Endothelial cell of umbilical vein (primary cell): Measurements from ENCODE around the gene CARD8. TPM values are rescaled to one million over a fixed set of nuclear protein-coding genes. Genes with fewer than 3 reads are reported as not detected.

ENCODE experiments used
- Bru-seq: library from RNA; stranded (reverse); fragments of 400-500 nt; gene quantifications from one replicate; lab custom pipeline; 2021; lab: Mats Ljungman, UMichigan
- BruChase-seq, 2 experiments: library from RNA; stranded (reverse); fragments of 400-500 nt; gene quantifications; one replicate each; lab custom pipeline; 2021; lab: Mats Ljungman, UMichigan
- BruUV-seq: library from RNA; stranded (reverse); fragments of 400-500 nt; replicated peaks from 2 replicates; lab custom pipeline; 2021; lab: Mats Ljungman, UMichigan
- CTCF ChIA-PET: fragments of 300-600, 350-600 bp; sonication (Branson Sonifier 250); formaldehyde crosslinking; loops from one replicate; lab custom pipeline; 2021; ENCODE audit warnings: antibody characterized with exemption, inconsistent platforms; lab: Charles Lee
- POLR2A ChIA-PET: fragments of 300-600, 350-600 bp; sonication (Branson Sonifier 250); formaldehyde crosslinking; loops from one replicate; lab custom pipeline; 2021; ENCODE audit warnings: antibody characterized with exemption, inconsistent platforms; lab: Charles Lee
- DNase-seq: peaks from one replicate; pipeline ENCODE4 v3.0.0-alpha.2; 2011; ENCODE audit warnings: low read depth, low spot score
- FAIRE-seq: peaks from 2 replicates; lab custom pipeline; 2011; peaks lifted over from hg19 to GRCh38; lab: Jason Lieb, UNC
- H2AFZ ChIP-seq: 2 replicates; pipeline ENCODE4 v1.6.0; 2012; ENCODE audit warnings: low read depth, low read length, control low read depth, inconsistent platforms
- H3K27ac ChIP-seq: 2 replicates; pipeline ENCODE4 v1.5.1; 2011; ENCODE audit warnings: low read depth, mild to moderate bottlenecking, control low read depth, low read length, moderate library complexity; ENCODE audit not compliant: insufficient read depth
- H3K27me3 ChIP-seq, 2 experiments: 2 replicates each; pipeline versions ENCODE4 v1.6.0 to v1.6.1; 2011; ENCODE audit warnings: low read length in 2 of 2, mixed read lengths in 1 of 2; ENCODE audit not compliant: control insufficient read depth in 2 of 2, insufficient read depth in 2 of 2
- H3K36me3 ChIP-seq, 2 experiments: 2 replicates in 1 of 2; 3 replicates in 1 of 2; pipeline ENCODE4 v1.5.1; 2011; ENCODE audit warnings: low read length in 2 of 2, mild to moderate bottlenecking in 1 of 2, moderate library complexity in 1 of 2; ENCODE audit not compliant: control insufficient read depth in 2 of 2, insufficient read depth in 2 of 2; ENCODE audit errors: extremely low read depth in 1 of 2
- H3K4me1 ChIP-seq: 3 replicates; pipeline ENCODE4 v1.5.1; 2011; ENCODE audit warnings: mild to moderate bottlenecking, low read length; ENCODE audit not compliant: control insufficient read depth, insufficient read depth; ENCODE audit errors: extremely low read depth
- H3K4me2 ChIP-seq: 2 replicates; pipeline ENCODE4 v1.6.1; 2011; ENCODE audit warnings: low read length, control low read depth, mixed read lengths; ENCODE audit not compliant: insufficient read depth
- H3K4me3 ChIP-seq, 3 experiments: fragments of 200-600 bp in 1 of 3; sonication (generic), shearing (Covaris generic) in 1 of 3; replicated peaks in 1 of 3; 2 replicates each; pipeline ENCODE4 v1.5.1; 2011 to 2016; ENCODE audit warnings: control low read depth in 3 of 3, low read length in 3 of 3, mild to moderate bottlenecking in 2 of 3, inconsistent platforms in 1 of 3, low read depth in 1 of 3, moderate library complexity in 1 of 3; ENCODE audit not compliant: insufficient read depth in 1 of 3
- H3K79me2 ChIP-seq: 2 replicates; pipeline ENCODE4 v1.6.0; 2012; ENCODE audit warnings: low read length, inconsistent platforms; ENCODE audit not compliant: control insufficient read depth, insufficient read depth
- H3K9ac ChIP-seq: replicated peaks from 2 replicates; pipeline ENCODE3; 2011; ENCODE audit warnings: low read length, control low read depth; ENCODE audit not compliant: insufficient read depth; ENCODE audit errors: extremely low read depth
- H3K9me1 ChIP-seq: replicated peaks from 3 replicates; pipeline ENCODE4 v1.6.0; 2011; ENCODE audit warnings: mild to moderate bottlenecking, low read length; ENCODE audit not compliant: control insufficient read depth, insufficient read depth; ENCODE audit errors: extremely low read depth
- H3K9me3 ChIP-seq: replicated peaks from 2 replicates; pipeline ENCODE4 v1.5.1; 2012; ENCODE audit warnings: low read length, inconsistent platforms; ENCODE audit not compliant: control insufficient read depth, insufficient read depth
- H4K20me1 ChIP-seq: replicated peaks from 2 replicates; pipeline ENCODE3; 2011; ENCODE audit warnings: mild to moderate bottlenecking, low read length; ENCODE audit not compliant: control insufficient read depth, insufficient read depth; ENCODE audit errors: extremely low read depth
- EZH2 ChIP-seq: IDR thresholded peaks from 2 replicates; pipeline ENCODE4 v1.6.1; 2012; ENCODE audit warnings: borderline replicate concordance, low read depth, mild to moderate bottlenecking, moderate library complexity, low read length, inconsistent platforms; ENCODE audit not compliant: severe bottlenecking
- FOS ChIP-seq: IDR thresholded peaks from 2 replicates; pipeline ENCODE4 v1.6.1; 2011; ENCODE audit warnings: mild to moderate bottlenecking, low read length, moderate library complexity, borderline replicate concordance; ENCODE audit not compliant: insufficient read depth
- GATA2 ChIP-seq: IDR thresholded peaks from 2 replicates; pipeline ENCODE4 v1.7.0; 2011; ENCODE audit warnings: low read depth, mild to moderate bottlenecking, moderate library complexity, mixed read lengths, low read length; ENCODE audit not compliant: insufficient read length, insufficient read depth
- POLR2A ChIP-seq: IDR thresholded peaks from 2 replicates; pipeline ENCODE4 v1.6.1; 2012; ENCODE audit warnings: low read depth, mild to moderate bottlenecking, control low read depth, low read length
- POLR2AphosphoS5 ChIP-seq: IDR thresholded peaks from 2 replicates; pipeline ENCODE4 v1.6.1; 2012; ENCODE audit warnings: low read depth, mild to moderate bottlenecking, control low read depth, low read length, moderate library complexity; ENCODE audit not compliant: insufficient read depth
- dilution Hi-C: fragments of 300-500 bp; cut with MboI; formaldehyde crosslinking; loops from one replicate; pipeline ENCODE4 v1.15.0; 2019; ENCODE audit warnings: low sequenced_read_pairs; ENCODE audit not compliant: extremely low pct_ligation_motif_present
- intact Hi-C: fragments of 100-400 bp; cut with micrococcal nuclease; formaldehyde crosslinking; loops from one replicate; pipeline ENCODE4 v1.10.0; 2022
- long read RNA-seq: library from polyadenylated mRNA; stranded (forward); transcript quantifications from one replicate; pipeline ENCODE4 v2.0.0, GENCODE V29; 2021
- polyA minus RNA-seq, 3 experiments: library from RNA; depleted of rRNA, polyadenylated mRNA; stranded (reverse); fragments of >200 nt; gene quantifications; 1 replicate in 1 of 3; 2 replicates in 2 of 3; pipeline ENCODE4 v1.2.3, GENCODE V29; 2011
- polyA plus RNA-seq, 4 experiments: library from polyadenylated mRNA; depleted of rRNA in 3 of 4; stranded (reverse) in 3 of 4; unstranded in 1 of 4; fragments of >200 nt; gene quantifications; 2 replicates each; pipeline versions ENCODE4 v1.2.1 to v1.2.3, GENCODE V29; 2011 to 2012; ENCODE audit warnings: missing spikeins in 1 of 4
- total RNA-seq: library from RNA; stranded (reverse); gene quantifications from 2 replicates; pipeline ENCODE4 v1.2.3, GENCODE V29; 2021

Gene CARD8, protein sequence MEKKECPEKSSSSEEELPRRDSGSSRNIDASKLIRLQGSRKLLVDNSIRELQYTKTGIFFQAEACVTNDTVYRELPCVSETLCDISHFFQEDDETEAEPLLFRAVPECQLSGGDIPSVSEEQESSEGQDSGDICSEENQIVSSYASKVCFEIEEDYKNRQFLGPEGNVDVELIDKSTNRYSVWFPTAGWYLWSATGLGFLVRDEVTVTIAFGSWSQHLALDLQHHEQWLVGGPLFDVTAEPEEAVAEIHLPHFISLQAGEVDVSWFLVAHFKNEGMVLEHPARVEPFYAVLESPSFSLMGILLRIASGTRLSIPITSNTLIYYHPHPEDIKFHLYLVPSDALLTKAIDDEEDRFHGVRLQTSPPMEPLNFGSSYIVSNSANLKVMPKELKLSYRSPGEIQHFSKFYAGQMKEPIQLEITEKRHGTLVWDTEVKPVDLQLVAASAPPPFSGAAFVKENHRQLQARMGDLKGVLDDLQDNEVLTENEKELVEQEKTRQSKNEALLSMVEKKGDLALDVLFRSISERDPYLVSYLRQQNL
- total RNA-seq (123 and 156 TPM in 2 replicates), polyA plus RNA-seq (57.3 and 64.6 TPM in 2 replicates), polyA minus RNA-seq (67.7 and 82.8 TPM in 2 replicates), Bru-seq, nascent RNA (percentile 92 among the genes with signal in this experiment), BruChase-seq, experiment 1, labeled RNA remaining after a 6-hour chase (percentile 93 among the genes with signal in this experiment), BruChase-seq, experiment 2, labeled RNA remaining after a 2-hour chase (percentile 93 among the genes with signal in this experiment)
- polyA plus RNA-seq (2011; cell fraction: cytosol; rRNA removed): 53.3 and 56.2 TPM in 2 replicates
- polyA plus RNA-seq (2011; cell fraction: nucleus; rRNA removed): 398 and 519 TPM in 2 replicates
- 158 and 170 TPM in 2 replicates for polyA plus RNA-seq (2012)
- 4.3 TPM for polyA minus RNA-seq (2011; cell fraction: cytosol; rRNA and poly(A)+ RNA removed)
- 143 and 242 TPM in 2 replicates for polyA minus RNA-seq (2011; cell fraction: nucleus; rRNA and poly(A)+ RNA removed)
- long read RNA-seq, full-length matches to known transcripts: 22 of 221 reads
- long read RNA-seq, partial matches to known transcripts: 103 of 221 reads
- long read RNA-seq, other reads (novel, unspliced or antisense): 96 of 221 reads

DNA sequence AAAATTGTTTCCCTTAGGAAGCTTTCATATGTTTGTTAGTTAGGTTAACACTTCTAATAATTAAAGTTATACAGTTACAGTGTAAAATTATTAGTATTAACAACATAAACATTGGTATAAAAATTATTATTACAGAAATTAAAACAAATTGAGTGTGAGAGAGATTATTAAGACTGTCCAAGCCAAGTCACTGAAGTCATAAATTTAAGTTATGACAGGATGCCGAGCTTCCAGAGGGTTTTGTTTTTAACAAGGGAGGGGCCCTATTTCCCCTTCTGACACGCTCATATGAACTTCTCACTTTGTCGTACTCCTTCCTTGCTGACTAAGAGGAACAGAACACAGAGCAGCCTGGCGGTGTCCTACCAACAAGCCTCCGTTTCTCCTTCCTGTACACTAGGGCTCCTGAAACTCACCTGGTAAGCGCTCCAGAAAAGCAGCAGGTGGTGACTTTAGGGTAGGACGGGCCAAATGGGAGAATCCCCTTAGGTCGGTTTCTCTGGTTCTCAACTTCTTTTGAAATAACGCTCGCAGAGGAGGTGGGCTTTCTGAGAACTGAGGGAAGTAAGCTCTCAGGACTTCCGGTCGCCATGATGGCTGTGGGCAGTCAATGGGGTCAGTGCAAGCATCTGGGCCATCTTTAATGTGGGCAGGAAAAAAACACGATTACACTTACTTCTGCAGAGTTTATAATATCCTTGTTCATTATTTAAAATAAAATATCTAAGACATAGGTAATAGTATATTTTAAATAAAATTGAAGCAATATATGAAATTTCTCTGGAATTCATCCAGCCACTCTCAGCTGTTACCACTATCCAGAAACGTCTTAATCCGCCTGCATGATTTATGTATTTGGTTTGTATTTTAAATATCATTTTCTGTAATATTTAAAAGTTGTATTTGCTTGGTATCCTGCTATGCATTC, at the start of gene CARD8:
TSS of gene CARD8 (minus strand) at position 537 of the 928 bp plus-strand sequence. CDS start 14,892 bp downstream, outside the sequence.
- Histone ChIP-seq H3K4me1 (peaks cover 60% of the 10 kb centered on the region), H3K79me2 (peaks cover 22% of the 10 kb centered on the region), H3K36me3 (no peaks in the 10 kb centered on the region), H4K20me1 (no peaks in the 10 kb centered on the region), H2AFZ (peak within 1 kb of the TSS; percentile 14), H3K27me3 (no peaks in the 10 kb centered on the region), H3K9me1 (no peaks in the 10 kb centered on the region), H3K4me2 (peak within 1 kb of the TSS; percentile 100), H3K4me3 (peak within 1 kb of the TSS; percentile 32 to 81 (median 72)), H3K27ac (peak within 1 kb of the TSS; percentile 92), H3K9me3 (no peaks in the 10 kb centered on the region), H3K9ac (peak within 1 kb of the TSS; percentile 93)
- POLR2A ChIA-PET: interaction anchor here (0.5 to 1.0 kb wide), 4 partner anchors 48 to 1422 kb away, joined by 3 to 4 read pairs (median 4); no protein-coding TSS in a partner anchor
- peak; percentile 94 for DNase-seq
- intact Hi-C loops (no loop called here), dilution Hi-C loops (no loop called here)
- TF ChIP-seq FOS (peak; percentile 17), POLR2A (peak; percentile 93), EZH2 (no peak), GATA2 (no peak), POLR2AphosphoS5 (peak; percentile 80)
- peak; percentile 94 for FAIRE-seq
- CTCF ChIA-PET: interaction anchor here (0.6 to 1.6 kb wide), 6 partner anchors 11 to 101 kb away, joined by 3 to 9 read pairs (median 4); no protein-coding TSS in a partner anchor
- TSS peak; percentile 45 for BruUV-seq
